Measurements from ENCODE around the gene POPDC3. TPM values are rescaled to one million over a fixed set of nuclear protein-coding genes. Genes with fewer than 3 reads are reported as not detected.

Gene POPDC3
- total and polyA plus RNA-seq, 7 donors = 0.32 to 3.5 (median 0.71) TPM; not detected in 2

DNA sequence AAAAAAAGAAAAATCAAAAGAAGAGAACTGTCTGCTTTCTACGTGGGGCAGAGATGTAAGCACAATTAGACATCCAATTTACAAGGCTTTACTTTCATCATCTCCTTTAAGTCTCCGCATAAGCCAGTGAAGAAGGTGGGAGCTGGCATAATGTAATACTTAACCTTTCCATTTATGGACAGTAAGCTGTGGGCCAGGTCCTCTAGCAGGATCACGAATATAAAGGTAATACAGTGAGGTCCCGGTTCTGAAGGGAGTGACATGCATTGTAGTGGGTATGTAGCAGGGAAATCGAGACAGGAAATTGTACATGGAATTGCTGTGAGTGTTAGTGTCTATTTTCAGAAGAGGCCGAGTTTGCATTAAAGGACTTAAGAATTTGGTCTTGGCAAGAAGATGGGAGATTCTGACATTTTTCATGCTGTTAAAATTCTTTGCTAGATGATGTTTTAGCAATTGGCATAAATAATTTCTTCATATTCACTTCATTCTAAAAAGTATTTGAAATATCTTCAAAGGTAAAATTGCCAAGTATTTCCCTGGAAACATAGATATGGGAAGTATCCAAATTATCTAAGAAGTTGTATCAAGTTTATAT is 20.4 kb upstream of the POPDC3 start:
- H3K36me3 ChIP-seq = no peaks in the 10 kb centered on the region
- H3K27me3 ChIP-seq = no peaks in the 10 kb centered on the region
- intact Hi-C loops (cut with DNase I) = no loop called here
- no peak overlapping the region for H3K27ac ChIP-seq
- H3K4me3 ChIP-seq = no peak overlapping the region
- no peak for TF ChIP-seq CTCF (IDR thresholded peaks at IDR 0.05)
- TF ChIP-seq POLR2A (IDR thresholded peaks at IDR 0.05) = no peak
- no peak for TF ChIP-seq EP300 (IDR thresholded peaks at IDR 0.05)
- TF ChIP-seq POLR2AphosphoS5 (IDR thresholded peaks at IDR 0.05) = no peak
- WGBS, 2 donors = 83% methylated on average over 6 of the region's 6 CpGs
- DNase-seq = no peak
- H3K9me3 ChIP-seq = no peaks in the 10 kb centered on the region
- H3K4me1 ChIP-seq = no peaks in the 10 kb centered on the region

DNA sequence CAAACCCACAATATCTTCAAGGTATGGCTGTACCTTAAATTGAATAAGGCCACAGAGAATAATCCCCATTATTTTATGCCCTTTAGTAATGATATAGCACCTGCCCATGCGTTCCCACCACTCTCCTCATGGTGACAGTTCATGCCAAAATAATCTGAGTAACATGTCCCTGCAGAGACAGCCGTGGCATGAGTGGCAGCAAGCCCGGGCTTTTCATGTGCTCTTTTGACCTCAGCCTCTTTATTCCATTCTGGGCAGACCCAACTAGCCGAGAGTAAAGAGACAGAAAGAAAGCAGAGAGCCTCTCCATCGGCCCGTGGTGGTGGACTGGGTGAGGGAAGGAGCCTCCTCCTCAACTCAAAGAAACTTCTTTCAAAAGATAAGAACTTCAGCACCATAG is 19.9 kb upstream of the POPDC3 start:
- no peak for DNase-seq
- intact Hi-C loops (cut with DNase I) = no loop called here
- TF ChIP-seq EP300 (IDR thresholded peaks at IDR 0.05) = no peak
- TF ChIP-seq POLR2AphosphoS5 (IDR thresholded peaks at IDR 0.05) = no peak
- no peak for TF ChIP-seq POLR2A (IDR thresholded peaks at IDR 0.05)
- no peak for TF ChIP-seq CTCF (IDR thresholded peaks at IDR 0.05)
- H3K9me3 ChIP-seq = no peaks in the 10 kb centered on the region
- H3K36me3 ChIP-seq = no peaks in the 10 kb centered on the region
- H3K27me3 ChIP-seq = no peaks in the 10 kb centered on the region
- no peak overlapping the region for H3K4me3 ChIP-seq
- WGBS, 2 donors = 63 to 73% methylated on average over 6 of the region's 6 CpGs
- no peaks in the 10 kb centered on the region for H3K4me1 ChIP-seq
- no peak overlapping the region for H3K27ac ChIP-seq

DNA sequence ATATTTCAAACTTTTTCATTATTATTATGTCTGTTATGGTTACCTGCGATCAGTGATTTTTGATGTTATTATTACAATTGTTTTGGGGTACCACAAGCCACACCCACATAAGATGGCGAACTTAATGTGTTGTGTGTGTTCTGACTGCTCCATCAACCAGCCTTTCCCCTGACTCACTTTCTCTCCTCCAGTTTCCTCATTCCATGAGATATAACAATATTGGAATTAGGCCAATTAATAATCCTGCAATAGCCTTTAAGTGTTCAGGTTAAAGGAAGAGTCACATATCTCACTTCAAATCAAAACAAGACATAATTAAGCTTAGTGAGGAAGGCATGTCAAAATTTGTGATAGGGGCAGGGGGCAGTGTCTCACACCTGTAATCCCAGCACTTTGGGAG is 16.3 kb upstream of the POPDC3 start:
- Histone ChIP-seq H3K9me3 (no peaks in the 10 kb centered on the region), H3K36me3 (no peaks in the 10 kb centered on the region), H3K27me3 (no peaks in the 10 kb centered on the region), H3K4me3 (no peak overlapping the region), H3K27ac (no peak overlapping the region), H3K4me1 (no peaks in the 10 kb centered on the region)
- 96 to 97% methylated on average over 2 of the region's 2 CpGs for WGBS, 2 donors
- intact Hi-C loops (cut with DNase I) = no loop called here
- no peak for TF ChIP-seq POLR2A (IDR thresholded peaks at IDR 0.05)
- TF ChIP-seq CTCF (IDR thresholded peaks at IDR 0.05) = no peak
- no peak for TF ChIP-seq EP300 (IDR thresholded peaks at IDR 0.05)
- no peak for TF ChIP-seq POLR2AphosphoS5 (IDR thresholded peaks at IDR 0.05)
- no peak for DNase-seq

DNA sequence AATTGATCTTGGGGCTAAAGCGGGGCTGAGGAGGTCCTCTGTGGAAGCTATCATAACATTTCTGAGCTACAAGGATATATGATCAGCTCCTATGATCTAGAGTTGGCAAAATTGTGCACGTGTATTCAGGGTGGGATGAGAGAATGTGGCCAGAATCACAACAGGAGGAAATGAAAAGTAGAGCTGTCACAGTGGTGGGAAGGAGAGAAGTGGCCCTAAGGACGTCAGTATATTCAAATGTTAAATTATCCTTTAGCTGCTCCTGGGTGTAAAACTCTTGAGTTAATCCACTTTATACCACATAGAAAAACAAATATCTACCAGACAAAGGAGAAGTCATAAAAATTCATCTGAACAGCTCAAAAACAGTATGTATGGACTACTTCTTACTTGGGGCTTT is 14.8 kb upstream of the POPDC3 start:
- Histone ChIP-seq H3K4me3 (no peak overlapping the region), H3K27ac (no peak overlapping the region), H3K27me3 (no peaks in the 10 kb centered on the region), H3K4me1 (no peaks in the 10 kb centered on the region), H3K9me3 (no peaks in the 10 kb centered on the region), H3K36me3 (no peaks in the 10 kb centered on the region)
- TF ChIP-seq CTCF (IDR thresholded peaks at IDR 0.05) (no peak), POLR2AphosphoS5 (IDR thresholded peaks at IDR 0.05) (no peak), EP300 (IDR thresholded peaks at IDR 0.05) (no peak), POLR2A (IDR thresholded peaks at IDR 0.05) (no peak)
- WGBS, 2 donors = 66 to 72% methylated on average over 3 of the region's 3 CpGs
- intact Hi-C loops (cut with DNase I) = no loop called here
- DNase-seq = no peak

GRCh38 chr6:105194106-105194505 is 14.3 kb upstream of the POPDC3 start:
- TF ChIP-seq POLR2AphosphoS5 (IDR thresholded peaks at IDR 0.05) (no peak), EP300 (IDR thresholded peaks at IDR 0.05) (no peak), CTCF (IDR thresholded peaks at IDR 0.05) (no peak), POLR2A (IDR thresholded peaks at IDR 0.05) (no peak)
- Histone ChIP-seq H3K27ac (no peak overlapping the region), H3K4me1 (no peaks in the 10 kb centered on the region), H3K9me3 (no peaks in the 10 kb centered on the region), H3K36me3 (no peaks in the 10 kb centered on the region), H3K27me3 (no peaks in the 10 kb centered on the region), H3K4me3 (no peak overlapping the region)
- intact Hi-C loops (cut with DNase I) = no loop called here
- DNase-seq = no peak
- 86 to 95% methylated on average over 1 of the region's 1 CpG for WGBS, 2 donors
